ENCODE measurements around the gene LRGUK. TPM values are rescaled to one million over a fixed set of nuclear protein-coding genes. Genes with fewer than 3 reads are reported as not detected.

Gene LRGUK
- total and polyA plus RNA-seq, 2 of the 8 experiments (the other 6 are each of a cell fraction or from before 2014, with no cell fraction given): 1.5 to 3.6 TPM

- TF ChIP-seq E2F6 (IDR thresholded peaks at IDR 0.05) (no peak), TAF7 (optimal IDR thresholded peaks at IDR 0.05; ENCODE audit: borderline replicate concordance, low read depth, low read length) (no peak)
Measured at GRCh38 chr7:134154581-134155130, 27.5 kb downstream of the LRGUK start (continued).
